Endothelial cell of umbilical vein (primary cell): ENCODE measurements around the gene NBEAL1. TPM values are rescaled to one million over a fixed set of nuclear protein-coding genes. Genes with fewer than 3 reads are reported as not detected.
"Not testable (repeated sequence)": the region's sequence is repeated elsewhere in the genome, so short reads cannot be mapped to it uniquely, and the experiment has no call there.

Experiments used
- BruUV-seq: library from RNA; stranded (reverse); fragments of 400-500 nt; replicated peaks from 2 replicates; lab custom pipeline; 2021; lab: Mats Ljungman, UMichigan
- CTCF ChIA-PET: fragments of 300-600, 350-600 bp; sonication (Branson Sonifier 250); formaldehyde crosslinking; loops from one replicate; lab custom pipeline; 2021; ENCODE audit warnings: antibody characterized with exemption, inconsistent platforms; lab: Charles Lee
- POLR2A ChIA-PET: fragments of 300-600, 350-600 bp; sonication (Branson Sonifier 250); formaldehyde crosslinking; loops from one replicate; lab custom pipeline; 2021; ENCODE audit warnings: antibody characterized with exemption, inconsistent platforms; lab: Charles Lee
- DNase-seq: peaks from one replicate; pipeline ENCODE4 v3.0.0-alpha.2; 2011; ENCODE audit warnings: low read depth, low spot score
- FAIRE-seq: peaks from 2 replicates; lab custom pipeline; 2011; peaks lifted over from hg19 to GRCh38; lab: Jason Lieb, UNC
- H2AFZ ChIP-seq: 2 replicates; pipeline ENCODE4 v1.6.0; 2012; ENCODE audit warnings: low read depth, low read length, control low read depth, inconsistent platforms
- H3K27ac ChIP-seq: 2 replicates; pipeline ENCODE4 v1.5.1; 2011; ENCODE audit warnings: low read depth, mild to moderate bottlenecking, control low read depth, low read length, moderate library complexity; ENCODE audit not compliant: insufficient read depth
- H3K27me3 ChIP-seq, 2 experiments: 2 replicates each; pipeline versions ENCODE4 v1.6.0 to v1.6.1; 2011; ENCODE audit warnings: low read length in 2 of 2, mixed read lengths in 1 of 2; ENCODE audit not compliant: control insufficient read depth in 2 of 2, insufficient read depth in 2 of 2
- H3K36me3 ChIP-seq, 2 experiments: 2 replicates in 1 of 2; 3 replicates in 1 of 2; pipeline ENCODE4 v1.5.1; 2011; ENCODE audit warnings: low read length in 2 of 2, mild to moderate bottlenecking in 1 of 2, moderate library complexity in 1 of 2; ENCODE audit not compliant: control insufficient read depth in 2 of 2, insufficient read depth in 2 of 2; ENCODE audit errors: extremely low read depth in 1 of 2
- H3K4me1 ChIP-seq: 3 replicates; pipeline ENCODE4 v1.5.1; 2011; ENCODE audit warnings: mild to moderate bottlenecking, low read length; ENCODE audit not compliant: control insufficient read depth, insufficient read depth; ENCODE audit errors: extremely low read depth
- H3K4me2 ChIP-seq: 2 replicates; pipeline ENCODE4 v1.6.1; 2011; ENCODE audit warnings: low read length, control low read depth, mixed read lengths; ENCODE audit not compliant: insufficient read depth
- H3K4me3 ChIP-seq, 3 experiments: fragments of 200-600 bp in 1 of 3; sonication (generic), shearing (Covaris generic) in 1 of 3; replicated peaks in 1 of 3; 2 replicates each; pipeline ENCODE4 v1.5.1; 2011 to 2016; ENCODE audit warnings: control low read depth in 3 of 3, low read length in 3 of 3, mild to moderate bottlenecking in 2 of 3, inconsistent platforms in 1 of 3, low read depth in 1 of 3, moderate library complexity in 1 of 3; ENCODE audit not compliant: insufficient read depth in 1 of 3
- H3K79me2 ChIP-seq: 2 replicates; pipeline ENCODE4 v1.6.0; 2012; ENCODE audit warnings: low read length, inconsistent platforms; ENCODE audit not compliant: control insufficient read depth, insufficient read depth
- H3K9ac ChIP-seq: replicated peaks from 2 replicates; pipeline ENCODE3; 2011; ENCODE audit warnings: low read length, control low read depth; ENCODE audit not compliant: insufficient read depth; ENCODE audit errors: extremely low read depth
- H3K9me1 ChIP-seq: replicated peaks from 3 replicates; pipeline ENCODE4 v1.6.0; 2011; ENCODE audit warnings: mild to moderate bottlenecking, low read length; ENCODE audit not compliant: control insufficient read depth, insufficient read depth; ENCODE audit errors: extremely low read depth
- H3K9me3 ChIP-seq: replicated peaks from 2 replicates; pipeline ENCODE4 v1.5.1; 2012; ENCODE audit warnings: low read length, inconsistent platforms; ENCODE audit not compliant: control insufficient read depth, insufficient read depth
- H4K20me1 ChIP-seq: replicated peaks from 2 replicates; pipeline ENCODE3; 2011; ENCODE audit warnings: mild to moderate bottlenecking, low read length; ENCODE audit not compliant: control insufficient read depth, insufficient read depth; ENCODE audit errors: extremely low read depth
- CTCF ChIP-seq, 2 donors: IDR thresholded peaks; 1 replicate in 1 of 2; 2 replicates in 1 of 2; pipeline ENCODE4 v1.5.1; 2011; ENCODE audit warnings: low read length in 2 of 2, mild to moderate bottlenecking in 2 of 2, moderate library complexity in 2 of 2, control low read depth in 1 of 2, inconsistent platforms in 1 of 2, low read depth in 1 of 2; ENCODE audit not compliant: insufficient read depth in 1 of 2; ENCODE audit errors: extremely low read depth in 1 of 2
- EZH2 ChIP-seq: IDR thresholded peaks from 2 replicates; pipeline ENCODE4 v1.6.1; 2012; ENCODE audit warnings: borderline replicate concordance, low read depth, mild to moderate bottlenecking, moderate library complexity, low read length, inconsistent platforms; ENCODE audit not compliant: severe bottlenecking
- FOS ChIP-seq: IDR thresholded peaks from 2 replicates; pipeline ENCODE4 v1.6.1; 2011; ENCODE audit warnings: mild to moderate bottlenecking, low read length, moderate library complexity, borderline replicate concordance; ENCODE audit not compliant: insufficient read depth
- GATA2 ChIP-seq: IDR thresholded peaks from 2 replicates; pipeline ENCODE4 v1.7.0; 2011; ENCODE audit warnings: low read depth, mild to moderate bottlenecking, moderate library complexity, mixed read lengths, low read length; ENCODE audit not compliant: insufficient read length, insufficient read depth
- JUN ChIP-seq: IDR thresholded peaks from 2 replicates; pipeline ENCODE4 v1.6.1; 2011; ENCODE audit warnings: borderline replicate concordance, low read depth; ENCODE audit not compliant: insufficient read length, insufficient read depth
- MAX ChIP-seq: IDR thresholded peaks from 2 replicates; pipeline ENCODE4 v1.6.1; 2011; ENCODE audit not compliant: insufficient read depth, insufficient read length
- MYC ChIP-seq: IDR thresholded peaks from one replicate; pipeline ENCODE4 v1.6.1; 2011; ENCODE audit warnings: mild to moderate bottlenecking, low read depth, low read length
- POLR2A ChIP-seq: IDR thresholded peaks from 2 replicates; pipeline ENCODE4 v1.6.1; 2012; ENCODE audit warnings: low read depth, mild to moderate bottlenecking, control low read depth, low read length
- POLR2AphosphoS5 ChIP-seq: IDR thresholded peaks from 2 replicates; pipeline ENCODE4 v1.6.1; 2012; ENCODE audit warnings: low read depth, mild to moderate bottlenecking, control low read depth, low read length, moderate library complexity; ENCODE audit not compliant: insufficient read depth
- dilution Hi-C: fragments of 300-500 bp; cut with MboI; formaldehyde crosslinking; loops from one replicate; pipeline ENCODE4 v1.15.0; 2019; ENCODE audit warnings: low sequenced_read_pairs; ENCODE audit not compliant: extremely low pct_ligation_motif_present
- intact Hi-C: fragments of 100-400 bp; cut with micrococcal nuclease; formaldehyde crosslinking; loops from one replicate; pipeline ENCODE4 v1.10.0; 2022
- polyA plus RNA-seq, 4 experiments: library from polyadenylated mRNA; depleted of rRNA in 3 of 4; stranded (reverse) in 3 of 4; unstranded in 1 of 4; fragments of >200 nt; gene quantifications; 2 replicates each; pipeline versions ENCODE4 v1.2.1 to v1.2.3, GENCODE V29; 2011 to 2012; ENCODE audit warnings: missing spikeins in 1 of 4
- total RNA-seq: library from RNA; stranded (reverse); gene quantifications from 2 replicates; pipeline ENCODE4 v1.2.3, GENCODE V29; 2021

Gene NBEAL1
- total and polyA plus RNA-seq, 2 donors (not counting 3 experiments of a cell fraction or from before 2014, with no cell fraction given): 2.1 to 23.3 TPM

DNA sequence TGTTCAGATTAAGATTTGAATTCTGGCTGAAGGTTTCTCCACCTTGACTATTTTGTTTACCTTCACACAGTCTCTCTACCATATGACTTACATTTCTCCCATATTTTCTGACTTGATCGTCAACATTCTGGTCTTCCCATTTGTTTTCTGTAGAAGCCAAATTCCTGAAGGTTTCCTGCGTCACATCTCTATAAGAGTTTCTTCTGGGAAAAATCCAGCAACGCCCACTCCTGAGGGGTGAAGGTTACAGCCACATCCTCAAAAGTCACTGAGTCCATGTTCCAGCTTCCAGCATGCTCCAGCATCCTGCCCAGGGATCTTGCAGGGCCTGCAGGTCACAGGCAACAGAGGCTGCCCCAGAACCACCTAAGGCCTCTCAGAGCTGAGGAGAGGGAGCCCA is 47.5 kb downstream of the NBEAL1 start:
- no TSS peak for BruUV-seq
- Histone ChIP-seq H3K4me3 (no peak overlapping the region), H3K9me1 (no peaks in the 10 kb centered on the region), H3K9ac (no peak overlapping the region), H3K4me1 (no peaks in the 10 kb centered on the region), H3K27ac (no peak overlapping the region), H3K9me3 (no peaks in the 10 kb centered on the region), H4K20me1 (no peaks in the 10 kb centered on the region), H3K79me2 (no peaks in the 10 kb centered on the region), H2AFZ (no peak overlapping the region), H3K4me2 (no peak overlapping the region), H3K27me3 (no peaks in the 10 kb centered on the region), H3K36me3 (peaks cover 0 to 5% of the 10 kb centered on the region in 2 experiments)
- FAIRE-seq: no peak
- intact Hi-C loops (no loop called here), dilution Hi-C loops (no loop called here)
- no peak for DNase-seq
- ChIA-PET CTCF (no interaction called here), POLR2A (no interaction called here)
- TF ChIP-seq MAX (no peak), JUN (no peak), GATA2 (no peak), FOS (no peak), CTCF (IDR thresholded peaks at IDR 0.05; ENCODE audit: extremely low read depth in 1 of 2, insufficient read depth in 1 of 2, low read depth in 1 of 2, low read length in 2 of 2) (no peak), POLR2A (no peak), EZH2 (no peak), MYC (no peak), POLR2AphosphoS5 (no peak)

GRCh38 chr2:203066519-203067091 is 51.9 kb downstream of the NBEAL1 start:
- H3K4me2 ChIP-seq, H3K79me2 ChIP-seq, dilution Hi-C loops, H3K9ac ChIP-seq, BruUV-seq, intact Hi-C loops, CTCF ChIA-PET, H3K27me3 ChIP-seq, H3K9me1 ChIP-seq, H4K20me1 ChIP-seq, H3K9me3 ChIP-seq, H3K4me1 ChIP-seq, DNase-seq, FAIRE-seq, H3K27ac ChIP-seq, H2AFZ ChIP-seq, H3K4me3 ChIP-seq, H3K36me3 ChIP-seq: not testable (repeated sequence)
- POLR2A ChIA-PET: interaction anchor here (0.6 kb wide), 1 partner anchor 432 kb away, joined by 3 read pairs; the partner anchor contains the start of gene FAM117B
